GM12878 (cell line): Measurements from ENCODE around the gene ACER3.

ENCODE experiments used
- CTCF ChIP-seq, 3 experiments: IDR thresholded peaks in 2 of 3; conservative IDR thresholded peaks in 1 of 3; 2 replicates each; pipeline ENCODE4 v1.5.1; 2011; ENCODE audit warnings: low read depth in 3 of 3, low read length in 3 of 3, mild to moderate bottlenecking in 3 of 3, control low read depth in 2 of 3, moderate library complexity in 2 of 3, inconsistent platforms in 1 of 3, mixed read lengths in 1 of 3; ENCODE audit not compliant: control insufficient read depth in 2 of 3, insufficient read depth in 1 of 3; ENCODE audit errors: extremely low read depth in 1 of 3
- TF ChIP-seq, protein P1 (sequence below): IDR thresholded peaks from 2 replicates; pipeline ENCODE4 v1.6.1; 2011; ENCODE audit warnings: low read depth, mild to moderate bottlenecking, low read length, moderate library complexity, borderline replicate concordance; ENCODE audit errors: extremely low read depth

DNA sequence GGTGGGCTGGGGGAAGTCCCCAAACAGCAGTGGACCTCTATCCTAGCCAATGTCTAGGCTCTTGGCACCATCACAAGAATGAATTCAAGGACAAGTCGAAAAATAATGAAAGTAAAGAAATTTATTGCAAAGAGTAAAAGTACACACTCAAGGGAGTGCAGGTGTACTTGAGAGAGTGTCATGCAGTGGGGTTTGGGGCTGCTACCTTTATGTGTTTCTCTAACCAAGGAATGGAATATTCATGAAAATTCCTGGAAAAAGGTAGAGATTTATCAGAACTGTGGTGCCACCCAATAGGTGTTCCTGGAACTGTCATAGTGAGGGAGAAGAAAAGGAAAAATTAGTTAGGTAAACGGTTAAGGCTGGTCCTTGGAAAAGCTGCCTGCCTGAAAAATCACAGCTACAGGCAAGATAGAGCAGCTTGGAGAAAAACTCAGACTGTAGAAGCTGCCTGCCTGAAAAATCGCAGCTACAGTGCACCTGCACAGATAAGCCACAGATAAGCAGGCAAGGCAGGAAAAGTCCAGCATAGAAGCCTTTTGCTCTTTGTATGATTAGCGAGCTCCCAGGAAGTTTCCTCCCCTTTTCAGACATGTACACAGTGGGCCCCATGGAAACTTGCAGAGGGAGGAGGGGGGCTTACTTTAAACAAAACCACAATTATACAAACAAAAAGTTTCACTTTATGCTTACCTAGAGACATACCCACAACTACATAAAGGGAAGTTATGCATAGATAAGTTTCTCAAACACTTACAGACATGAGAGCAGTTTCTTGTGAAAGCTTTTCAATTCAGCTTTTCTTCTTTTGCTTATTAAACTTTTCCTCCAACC lies 102.1 kb downstream of the ACER3 start:
- TF ChIP-seq, protein P1, sequence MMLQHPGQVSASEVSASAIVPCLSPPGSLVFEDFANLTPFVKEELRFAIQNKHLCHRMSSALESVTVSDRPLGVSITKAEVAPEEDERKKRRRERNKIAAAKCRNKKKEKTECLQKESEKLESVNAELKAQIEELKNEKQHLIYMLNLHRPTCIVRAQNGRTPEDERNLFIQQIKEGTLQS = no peak
- TF ChIP-seq CTCF (IDR thresholded peaks at IDR 0.05 in 2 of 3, conservative IDR thresholded peaks at IDR 0.05 in 1 of 3; ENCODE audit: control insufficient read depth in 2 of 3, extremely low read depth in 1 of 3, insufficient read depth in 1 of 3, low read depth in 3 of 3, low read length in 3 of 3) = no peak
